Measurements from ENCODE around the gene INTS7.
"Not testable (repeated sequence)": the region's sequence is repeated elsewhere in the genome, so short reads cannot be mapped to it uniquely, and the experiment has no call there.

Gene INTS7

GRCh38 chr1:211932231-211932932 lies 103.0 kb downstream of the INTS7 start:
- DNase-seq, result no peak

GRCh38 chr1:211929683-211930082 lies 105.7 kb downstream of the INTS7 start:
- no peak for DNase-seq

- DNase-seq, result peak; percentile 71
Measured at GRCh38 chr1:211928993-211929637, 106.2 kb downstream of the INTS7 start.

GRCh38 chr1:211928290-211928801 lies 107.0 kb downstream of the INTS7 start:
- DNase-seq, result peak; percentile 64

GRCh38 chr1:211925016-211925415 lies 110.3 kb downstream of the INTS7 start:
- no peak for DNase-seq

- no peak for DNase-seq
Measured at GRCh38 chr1:211924256-211924655, 111.1 kb downstream of the INTS7 start.

GRCh38 chr1:211923095-211923494 lies 112.3 kb downstream of the INTS7 start:
- DNase-seq, result no peak

GRCh38 chr1:211921579-211922095 lies 113.7 kb downstream of the INTS7 start:
- DNase-seq, result no peak

- no peak for DNase-seq
Measured at GRCh38 chr1:211920602-211921226, 114.6 kb downstream of the INTS7 start.

- DNase-seq, result no peak
Measured at GRCh38 chr1:211920141-211920572, 115.2 kb downstream of the INTS7 start.

GRCh38 chr1:211918843-211919414 lies 116.4 kb downstream of the INTS7 start:
- DNase-seq, result no peak

- not testable (repeated sequence) for DNase-seq
Measured at GRCh38 chr1:211916458-211916857, 118.9 kb downstream of the INTS7 start.

- no peak for DNase-seq
Measured at GRCh38 chr1:211915924-211916323, 119.4 kb downstream of the INTS7 start.

- DNase-seq, result no peak
Measured at GRCh38 chr1:211912844-211913432, 122.4 kb downstream of the INTS7 start.

GRCh38 chr1:211912038-211912437 lies 123.3 kb downstream of the INTS7 start:
- no peak for DNase-seq

- peak; percentile 24 for DNase-seq
Measured at GRCh38 chr1:211910913-211911485, 124.4 kb downstream of the INTS7 start.

GRCh38 chr1:211910113-211910884 lies 125.1 kb downstream of the INTS7 start:
- no peak for DNase-seq

GRCh38 chr1:211909395-211909794 lies 126.0 kb downstream of the INTS7 start:
- DNase-seq, result no peak

GRCh38 chr1:211908951-211909350 lies 126.4 kb downstream of the INTS7 start:
- DNase-seq, result no peak

GRCh38 chr1:211908453-211908852 lies 126.9 kb downstream of the INTS7 start:
- peak; percentile 24 for DNase-seq

- no peak for DNase-seq
Measured at GRCh38 chr1:211903490-211904245, 131.7 kb downstream of the INTS7 start.
